PC-9 (cell line): ENCODE results near the gene TMEM18. TPM values are rescaled to one million over a fixed set of nuclear protein-coding genes. Genes with fewer than 3 reads are reported as not detected.

ENCODE experiments used
- BruUV-seq: library from RNA; stranded (reverse); fragments of 400-500 nt; replicated peaks from 2 replicates; lab custom pipeline; 2021; lab: Mats Ljungman, UMichigan
- CTCF ChIA-PET: fragments of 300-600 bp; sonication (Branson Sonifier 250); formaldehyde crosslinking; loops from one replicate; lab custom pipeline; 2022; ENCODE audit warnings: antibody characterized with exemption; lab: Charles Lee
- POLR2A ChIA-PET: fragments of 300-600 bp; sonication (Branson Sonifier 250); formaldehyde crosslinking; loops from one replicate; lab custom pipeline; 2022; ENCODE audit warnings: antibody characterized with exemption; ENCODE audit not compliant: unreplicated experiment; lab: Charles Lee
- DNase-seq, 2 experiments: peaks; one replicate each; pipeline versions ENCODE4 v3.0.0 to v3.0.0-alpha.2; 2015 to 2022; ENCODE audit warnings: mixed read lengths in 1 of 2
- H2AFZ ChIP-seq: fragments of 200-600 bp; sonication (generic); 2 replicates; pipeline ENCODE4 v1.8.1; 2017; ENCODE audit warnings: antibody characterized with exemption
- H3F3A ChIP-seq: fragments of 200-600 bp; sonication (generic); 2 replicates; pipeline ENCODE4 v1.8.1; 2017; ENCODE audit warnings: antibody characterized with exemption, mild to moderate bottlenecking, low read depth; ENCODE audit not compliant: insufficient read depth
- H3K27ac ChIP-seq: fragments of 200-600 bp; sonication (generic); 2 replicates; pipeline ENCODE4 v1.6.1; 2016; ENCODE audit warnings: mixed run types
- H3K27me3 ChIP-seq: fragments of 200-600 bp; sonication (generic); 2 replicates; pipeline ENCODE4 v1.6.1; 2016; ENCODE audit warnings: low read depth, mixed run types; ENCODE audit not compliant: insufficient read depth
- H3K36me3 ChIP-seq: fragments of 200-600 bp; sonication (generic); 2 replicates; pipeline ENCODE4 v1.6.1; 2016; ENCODE audit warnings: low read depth, mixed run types
- H3K4me1 ChIP-seq: fragments of 200-600 bp; sonication (generic); replicated peaks from 2 replicates; pipeline ENCODE4 v1.6.1; 2016; ENCODE audit warnings: mixed run types; ENCODE audit not compliant: insufficient read depth
- H3K4me2 ChIP-seq: fragments of 200-600 bp; sonication (generic); 2 replicates; pipeline ENCODE4 v1.6.1; 2017; ENCODE audit warnings: mixed run types
- H3K4me3 ChIP-seq: fragments of 200-600 bp; sonication (generic); 2 replicates; pipeline ENCODE4 v1.6.1; 2016; ENCODE audit warnings: mixed run types
- H3K79me2 ChIP-seq: fragments of 200-600 bp; sonication (generic); 2 replicates; pipeline ENCODE4 v1.6.1; 2017; ENCODE audit warnings: low read depth, mixed run types
- H3K9me2 ChIP-seq: fragments of 200-600 bp; sonication (generic); 2 replicates; pipeline ENCODE4 v1.8.1; 2017; ENCODE audit warnings: mild to moderate bottlenecking; ENCODE audit not compliant: insufficient read depth
- H3K9me3 ChIP-seq: fragments of 200-600 bp; sonication (generic); 2 replicates; pipeline ENCODE4 v1.8.1; 2016; ENCODE audit warnings: low read depth; ENCODE audit not compliant: insufficient read depth
- H4K20me1 ChIP-seq: fragments of 200-600 bp; sonication (generic); 2 replicates; pipeline ENCODE4 v1.8.1; 2017; ENCODE audit not compliant: insufficient read depth
- EZH2 ChIP-seq: fragments of 200-600 bp; sonication (generic); IDR thresholded peaks from 2 replicates; pipeline ENCODE4 v1.8.0; 2017; ENCODE audit warnings: antibody characterized with exemption, low read depth
- intact Hi-C: fragments of 100-400 bp; cut with micrococcal nuclease; formaldehyde crosslinking; loops from one replicate; pipeline ENCODE4 v1.10.0; 2022; ENCODE audit not compliant: unreplicated experiment
- total RNA-seq: library from RNA; stranded (reverse); gene quantifications from 2 replicates; pipeline ENCODE4 v1.2.3, GENCODE V29; 2021
- TF ChIP-seq, protein P1 (sequence below): fragments of 200-600 bp; sonication (generic); conservative IDR thresholded peaks from 2 replicates; pipeline ENCODE4 v1.6.1; 2017; ENCODE audit warnings: mixed run types, antibody characterized with exemption, mild to moderate bottlenecking, moderate library complexity

The TMEM18 gene
- total RNA-seq, 1 experiment from 2014 or later: 30.5 TPM

GRCh38 chr2:651951-652373 is 25.2 kb downstream of the TMEM18 start:
- Histone ChIP-seq H3F3A (no peaks in the 10 kb centered on the region), H3K4me2 (no peak overlapping the region), H3K4me1 (no peaks in the 10 kb centered on the region), H3K9me2 (no peaks in the 10 kb centered on the region), H3K9me3 (no peaks in the 10 kb centered on the region), H3K4me3 (no peak overlapping the region), H3K27ac (no peak overlapping the region), H3K79me2 (no peaks in the 10 kb centered on the region), H4K20me1 (no peaks in the 10 kb centered on the region), H3K27me3 (peaks cover 40% of the 10 kb centered on the region), H3K36me3 (no peaks in the 10 kb centered on the region), H2AFZ (no peak overlapping the region)
- ChIA-PET POLR2A (interaction anchor here (0.7 kb wide), 1 partner anchor 161 kb away, joined by 4 read pairs; no protein-coding TSS in a partner anchor), CTCF (no interaction called here)
- TF ChIP-seq, protein P1, sequence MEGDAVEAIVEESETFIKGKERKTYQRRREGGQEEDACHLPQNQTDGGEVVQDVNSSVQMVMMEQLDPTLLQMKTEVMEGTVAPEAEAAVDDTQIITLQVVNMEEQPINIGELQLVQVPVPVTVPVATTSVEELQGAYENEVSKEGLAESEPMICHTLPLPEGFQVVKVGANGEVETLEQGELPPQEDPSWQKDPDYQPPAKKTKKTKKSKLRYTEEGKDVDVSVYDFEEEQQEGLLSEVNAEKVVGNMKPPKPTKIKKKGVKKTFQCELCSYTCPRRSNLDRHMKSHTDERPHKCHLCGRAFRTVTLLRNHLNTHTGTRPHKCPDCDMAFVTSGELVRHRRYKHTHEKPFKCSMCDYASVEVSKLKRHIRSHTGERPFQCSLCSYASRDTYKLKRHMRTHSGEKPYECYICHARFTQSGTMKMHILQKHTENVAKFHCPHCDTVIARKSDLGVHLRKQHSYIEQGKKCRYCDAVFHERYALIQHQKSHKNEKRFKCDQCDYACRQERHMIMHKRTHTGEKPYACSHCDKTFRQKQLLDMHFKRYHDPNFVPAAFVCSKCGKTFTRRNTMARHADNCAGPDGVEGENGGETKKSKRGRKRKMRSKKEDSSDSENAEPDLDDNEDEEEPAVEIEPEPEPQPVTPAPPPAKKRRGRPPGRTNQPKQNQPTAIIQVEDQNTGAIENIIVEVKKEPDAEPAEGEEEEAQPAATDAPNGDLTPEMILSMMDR: no peak
- no peak for TF ChIP-seq EZH2
- no TSS peak for BruUV-seq
- intact Hi-C loops: no loop called here
- no peak for DNase-seq

DNA sequence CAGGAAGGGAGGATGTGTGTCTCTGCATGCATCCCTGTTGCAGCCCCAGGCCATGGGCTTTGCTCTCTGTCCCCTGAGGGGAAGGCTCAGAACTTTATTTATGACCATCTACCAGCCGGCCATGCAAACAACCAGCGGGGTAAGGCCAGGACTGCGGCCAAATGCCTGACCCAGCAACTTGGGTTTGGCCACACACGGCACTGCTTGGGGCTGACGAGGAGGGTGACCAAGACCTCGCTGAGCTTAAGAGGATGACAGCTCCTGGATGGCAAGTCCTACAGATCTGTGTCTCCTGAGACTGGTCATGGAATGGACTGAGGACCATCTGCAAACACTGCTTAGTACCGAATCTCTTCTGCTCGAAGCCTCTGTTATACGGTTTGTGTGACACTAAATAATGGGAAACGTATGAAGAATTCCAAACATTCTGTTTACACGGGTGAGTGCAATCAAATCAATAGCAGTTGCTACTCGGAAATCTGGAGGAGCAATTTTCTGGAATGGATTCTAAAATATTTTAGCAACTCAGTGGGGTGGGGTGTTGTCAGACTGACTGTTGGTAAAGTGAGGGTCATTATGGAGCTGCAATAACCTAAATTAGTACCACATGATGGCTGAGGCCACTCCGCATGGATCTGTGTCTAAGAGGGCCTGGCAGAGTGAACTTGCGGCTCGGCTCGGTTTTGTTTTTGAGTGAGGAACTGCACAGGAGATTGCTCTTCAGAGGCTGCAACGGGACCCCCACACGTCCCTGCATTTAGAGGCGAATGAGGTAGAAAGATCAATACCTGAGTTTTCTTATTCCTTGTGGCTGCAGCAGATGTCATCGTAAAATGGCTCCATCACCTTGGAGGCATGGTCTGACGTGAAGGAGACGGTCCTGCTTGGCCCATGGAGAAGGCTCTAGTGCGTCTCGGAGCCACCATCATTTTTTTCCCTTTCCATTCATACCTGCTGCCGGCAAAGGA is 26.6 kb downstream of the TMEM18 start:
- TF ChIP-seq EZH2: no peak
- TF ChIP-seq, protein P1: no peak
- Histone ChIP-seq H3K27me3 (peaks cover 53% of the 10 kb centered on the region), H2AFZ (no peak overlapping the region), H3K9me2 (no peaks in the 10 kb centered on the region), H3F3A (no peaks in the 10 kb centered on the region), H3K36me3 (no peaks in the 10 kb centered on the region), H3K27ac (no peak overlapping the region), H3K4me3 (no peak overlapping the region), H3K79me2 (no peaks in the 10 kb centered on the region), H4K20me1 (no peaks in the 10 kb centered on the region), H3K4me2 (no peak overlapping the region), H3K9me3 (no peaks in the 10 kb centered on the region), H3K4me1 (no peaks in the 10 kb centered on the region)
- DNase-seq: no peak
- ChIA-PET POLR2A (interaction anchor here (0.5 kb wide), 1 partner anchor 26 kb away, joined by 4 read pairs; no protein-coding TSS in a partner anchor), CTCF (no interaction called here)
- BruUV-seq: no TSS peak
- intact Hi-C loops: no loop called here

DNA sequence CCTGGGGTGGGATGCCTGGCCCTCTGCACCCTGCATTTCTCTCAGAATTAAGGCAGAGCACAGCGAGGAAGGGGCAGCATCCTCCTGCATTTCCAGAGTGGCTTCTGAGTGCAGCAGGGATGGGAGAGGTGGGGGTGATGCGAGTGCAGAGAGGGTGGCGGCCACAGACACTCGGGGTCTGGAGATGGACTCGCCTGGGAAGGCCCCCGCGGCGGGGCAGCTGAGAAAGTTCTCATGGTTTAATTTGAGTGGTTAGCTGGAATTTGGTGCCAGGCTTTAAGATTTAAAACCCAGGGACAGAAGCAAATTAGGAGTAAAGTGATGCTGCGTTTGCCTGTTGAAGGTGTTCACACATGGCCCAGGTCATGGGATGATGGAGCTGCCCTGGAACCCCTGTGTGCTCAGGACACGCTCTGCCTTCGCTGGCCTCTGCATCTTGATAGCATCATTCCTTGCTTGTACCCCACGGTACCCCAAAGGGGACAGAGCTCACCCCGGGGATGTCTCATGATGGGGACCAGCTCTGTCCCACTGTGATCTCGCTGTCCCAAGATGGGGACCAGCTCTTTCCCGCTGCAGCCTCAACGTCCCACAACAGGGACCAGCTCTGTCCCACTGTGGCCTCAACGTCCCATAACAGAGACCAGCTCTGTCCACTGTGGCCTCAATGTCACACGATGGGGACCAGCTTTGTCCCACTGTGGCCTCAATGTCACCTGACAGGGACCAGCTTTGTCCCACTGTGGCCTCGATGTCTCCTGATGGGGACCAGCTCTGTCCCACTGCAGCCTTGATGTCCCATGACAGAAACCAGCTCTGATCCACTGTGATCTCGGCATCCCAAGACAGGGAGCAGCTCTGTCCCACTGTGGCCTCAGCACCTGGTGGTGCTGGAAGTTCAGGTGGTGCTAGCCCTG is 27.5 kb downstream of the TMEM18 start:
- Histone ChIP-seq H3K4me1 (no peaks in the 10 kb centered on the region), H3K9me3 (no peaks in the 10 kb centered on the region), H3K4me3 (no peak overlapping the region), H2AFZ (no peak overlapping the region), H3K4me2 (no peak overlapping the region), H3K27me3 (peaks cover 62% of the 10 kb centered on the region), H3K36me3 (no peaks in the 10 kb centered on the region), H3K27ac (no peak overlapping the region), H3K79me2 (no peaks in the 10 kb centered on the region), H3K9me2 (no peaks in the 10 kb centered on the region), H3F3A (no peaks in the 10 kb centered on the region), H4K20me1 (no peaks in the 10 kb centered on the region)
- no TSS peak for BruUV-seq
- ChIA-PET CTCF (no interaction called here), POLR2A (interaction anchor here (0.5 kb wide), 1 partner anchor 27 kb away, joined by 4 read pairs; no protein-coding TSS in a partner anchor)
- TF ChIP-seq, protein P1: no peak
- TF ChIP-seq EZH2: no peak
- intact Hi-C loops: no loop called here
- no peak for DNase-seq
